ENCODE measurements around the gene NAGK. TPM values are rescaled to one million over a fixed set of nuclear protein-coding genes. Genes with fewer than 3 reads are reported as not detected.

Gene NAGK
- polyA plus RNA-seq, 2 of the 4 experiments (the other 2 are of a cell fraction) = 42.2 to 119 TPM

- H3K9me3 ChIP-seq = no peaks in the 10 kb centered on the region
- POLR2A ChIA-PET = interaction anchor here (0.6 to 2.5 kb wide), 26 partner anchors 8 to 299 kb away, joined by 3 to 35 read pairs (median 6); partner anchors contain the start of genes MCEE, MPHOSPH10, PAIP2B and ZNF638
- CTCF ChIA-PET = interaction anchor here (0.7 to 4.0 kb wide), 6 partner anchors 7 to 219 kb away, joined by 3 to 18 read pairs (median 4); no protein-coding TSS in a partner anchor
- TF ChIP-seq REST (IDR thresholded peaks at IDR 0.05) (no peak), MAX (IDR thresholded peaks at IDR 0.05) (no peak), HES2 (IDR thresholded peaks at IDR 0.05) (no peak)
- no peak for FAIRE-seq
- H3K4me2 ChIP-seq = peak overlapping the region; percentile 94
- ATAC-seq = peak; percentile 55 to 69
- WGBS (ENCODE audit: missing lambda C conversion rate) = 26% methylated on average over 26 of the region's 26 CpGs
- no peak for DNase-seq (ENCODE audit: low read depth in 1 of 2, low spot score in 1 of 2)
- peak overlapping the region; percentile 86 to 92 for H3K27ac ChIP-seq
- peaks cover 12% of the 10 kb centered on the region; the same call in 2 of the 3 replicates for H3K4me1 ChIP-seq
- peak overlapping the region; percentile 81 for H3K4me3 ChIP-seq
These were observed 756 bp upstream of the NAGK start for GRCh38 chr2:71067567-71068217.

GRCh38 chr2:71069376-71069775 is 928 bp downstream of the NAGK start:
- FAIRE-seq (no peak), ATAC-seq (no peak), DNase-seq (ENCODE audit: low read depth in 1 of 2, low spot score in 1 of 2) (no peak)
- Histone ChIP-seq H3K9me3 (no peaks in the 10 kb centered on the region), H3K27ac (peak overlapping the region; percentile 86 to 92), H3K4me1 (peaks cover 12% of the 10 kb centered on the region; the same call in 2 of the 3 replicates), H3K4me2 (peak overlapping the region; percentile 94), H3K4me3 (peak overlapping the region; percentile 81)
- no peak for TF ChIP-seq ESRRA (IDR thresholded peaks at IDR 0.05; ENCODE audit: borderline replicate concordance, low read length)
- no peak for TF ChIP-seq BCL3 (IDR thresholded peaks at IDR 0.05)
- CTCF ChIA-PET = interaction anchor here (1.3 to 4.0 kb wide), 3 partner anchors 10 to 68 kb away, joined by 4 to 18 read pairs (median 5); no protein-coding TSS in a partner anchor
- WGBS (ENCODE audit: missing lambda C conversion rate) = 62% methylated on average over 5 of the region's 5 CpGs
- POLR2A ChIA-PET = interaction anchor here (1.0 to 2.5 kb wide), 7 partner anchors 10 to 776 kb away, joined by 3 to 35 read pairs (median 10); partner anchors contain the start of genes MCEE, MPHOSPH10 and SNRPG

- no peak overlapping the region for H3K4me3 ChIP-seq
- peak; percentile 58 to 70 for DNase-seq (ENCODE audit: low read depth in 1 of 2, low spot score in 1 of 2)
- POLR2A ChIA-PET = interaction anchor here (0.5 kb wide), 1 partner anchor 13 kb away, joined by 3 read pairs; no protein-coding TSS in a partner anchor
- H3K9me3 ChIP-seq = no peaks in the 10 kb centered on the region
- H3K27ac ChIP-seq = no peak overlapping the region
- peak in 1 of 2 experiments; percentile 41; a peak in 3 of 6 replicates for ATAC-seq
- no peak for FAIRE-seq
- no peak for TF ChIP-seq MAFK (IDR thresholded peaks at IDR 0.05; ENCODE audit: partially characterized antibody)
- no peak for TF ChIP-seq HOXB13 (CRISPR knock-in tag; IDR thresholded peaks at IDR 0.05; ENCODE audit: low read depth)
- TF ChIP-seq POLR2A (IDR thresholded peaks at IDR 0.05; ENCODE audit: low read length) = no peak
- peak; percentile 21; the same call in 1 of the 3 replicates for TF ChIP-seq CTCF (IDR thresholded peaks at IDR 0.05)
- TF ChIP-seq FOXS1 (CRISPR knock-in tag; IDR thresholded peaks at IDR 0.05) = no peak
- TF ChIP-seq FOSL2 (IDR thresholded peaks at IDR 0.05) = no peak
- TF ChIP-seq FOSL2 (CRISPR knock-in tag; IDR thresholded peaks at IDR 0.05) = no peak
- peak in 1 of 2 experiments; percentile 31; a peak in 2 of 5 replicates for TF ChIP-seq RAD21 (conservative IDR thresholded peaks at IDR 0.05 in 1 of 2, IDR thresholded peaks at IDR 0.05 in 1 of 2)
- TF ChIP-seq ZC3H11A (IDR thresholded peaks at IDR 0.05) = no peak
- H3K4me1 ChIP-seq = peaks cover 12% of the 10 kb centered on the region; the same call in 2 of the 3 replicates
- no peak overlapping the region for H3K4me2 ChIP-seq
- WGBS (ENCODE audit: missing lambda C conversion rate) = 66% methylated on average over 10 of the region's 10 CpGs
- CTCF ChIA-PET = interaction anchor here (0.6 to 4.0 kb wide), 13 partner anchors 9 to 206 kb away, joined by 3 to 18 read pairs (median 3); no protein-coding TSS in a partner anchor
These were observed 2.0 kb downstream of the NAGK start for GRCh38 chr2:71070294-71071093.

Measured in A549 (cell line).